ENCODE data around the gene MAP9. TPM values are rescaled to one million over a fixed set of nuclear protein-coding genes. Genes with fewer than 3 reads are reported as not detected.

Gene MAP9
- total and polyA plus RNA-seq, 2 donors from 2014 or later: 6.2 to 20.1 TPM

DNA sequence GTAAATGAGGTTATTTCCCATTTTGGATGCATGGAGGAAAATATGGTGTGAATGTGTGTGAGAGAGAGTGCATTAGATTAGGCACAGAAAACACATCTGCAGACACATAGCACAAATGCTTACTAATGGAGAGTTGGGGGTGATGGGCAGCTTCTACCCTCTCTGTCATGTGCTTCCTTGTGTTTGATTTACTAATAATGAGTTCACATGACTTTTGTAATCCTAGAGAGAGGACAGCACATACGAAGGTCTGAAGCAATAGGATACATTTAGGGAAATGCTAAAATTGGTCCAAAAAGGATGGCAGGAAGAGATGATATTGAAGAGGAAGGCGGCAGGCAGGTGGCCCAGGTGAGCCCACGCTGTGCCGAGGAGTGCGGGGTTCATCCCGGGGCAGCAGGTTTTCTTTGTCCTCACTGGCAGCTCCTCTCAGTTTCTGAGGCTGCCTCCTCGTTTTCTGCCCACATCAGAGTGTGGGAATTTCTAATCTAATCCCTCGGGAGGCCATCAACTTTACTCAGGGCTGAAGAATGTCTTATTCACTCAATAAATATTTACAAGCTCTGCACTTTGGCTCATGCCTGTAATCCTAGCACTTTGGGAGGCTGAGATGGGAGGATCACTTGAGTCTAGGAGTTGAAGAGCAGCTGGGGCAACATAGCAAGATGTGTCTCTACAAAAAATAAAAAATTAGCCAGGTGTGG is 15.9 kb upstream of the MAP9 start:
- intact Hi-C loops (cut with DNase I): no loop called here
- no peak overlapping the region for H3K9ac ChIP-seq (ENCODE audit: low read length in 3 of 3)
- H3K27ac ChIP-seq (ENCODE audit: low read depth in 2 of 2, low read length in 2 of 2): no peak overlapping the region

DNA sequence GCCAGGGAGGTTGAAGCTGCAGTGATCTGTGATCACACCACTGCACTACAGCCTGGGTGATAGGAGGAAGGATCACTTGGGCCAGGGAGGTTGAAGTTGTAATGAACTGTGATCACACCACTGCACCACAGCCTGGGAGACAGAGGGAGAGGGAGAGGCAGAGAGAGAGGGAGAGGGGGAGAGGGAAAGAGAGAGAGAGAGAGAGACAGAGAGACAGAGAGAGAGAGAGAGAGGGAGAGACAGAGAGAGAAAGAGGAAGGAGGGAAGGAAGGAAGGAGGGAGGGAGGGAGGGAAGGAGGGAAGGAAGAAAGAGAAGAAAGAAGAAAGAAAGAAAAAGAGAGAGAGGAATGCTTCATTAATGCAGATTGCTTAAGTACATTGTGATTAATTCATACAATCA is 15.2 kb upstream of the MAP9 start:
- Histone ChIP-seq H3K9ac (ENCODE audit: low read length in 3 of 3) (no peak overlapping the region), H3K4me3 (ENCODE audit: low read length in 3 of 3) (no peak overlapping the region), H3K9me3 (ENCODE audit: control insufficient read depth in 2 of 3, insufficient read depth in 1 of 3, low read length in 3 of 3) (no peaks in the 10 kb centered on the region), H3K27ac (ENCODE audit: low read depth in 2 of 2, low read length in 2 of 2) (no peak overlapping the region), H3K4me1 (ENCODE audit: control insufficient read depth in 2 of 3, insufficient read depth in 2 of 3, low read depth in 1 of 3, low read length in 3 of 3) (no peaks in the 10 kb centered on the region), H3K27me3 (ENCODE audit: control insufficient read depth, insufficient read depth, low read length) (no peaks in the 10 kb centered on the region), H3K36me3 (ENCODE audit: control insufficient read depth in 2 of 3, insufficient read depth in 3 of 3, low read length in 3 of 3) (no peaks in the 10 kb centered on the region)
- intact Hi-C loops (cut with DNase I): no loop called here
- DNase-seq: no peak
- no peak for FAIRE-seq
- TF ChIP-seq, protein P1, sequence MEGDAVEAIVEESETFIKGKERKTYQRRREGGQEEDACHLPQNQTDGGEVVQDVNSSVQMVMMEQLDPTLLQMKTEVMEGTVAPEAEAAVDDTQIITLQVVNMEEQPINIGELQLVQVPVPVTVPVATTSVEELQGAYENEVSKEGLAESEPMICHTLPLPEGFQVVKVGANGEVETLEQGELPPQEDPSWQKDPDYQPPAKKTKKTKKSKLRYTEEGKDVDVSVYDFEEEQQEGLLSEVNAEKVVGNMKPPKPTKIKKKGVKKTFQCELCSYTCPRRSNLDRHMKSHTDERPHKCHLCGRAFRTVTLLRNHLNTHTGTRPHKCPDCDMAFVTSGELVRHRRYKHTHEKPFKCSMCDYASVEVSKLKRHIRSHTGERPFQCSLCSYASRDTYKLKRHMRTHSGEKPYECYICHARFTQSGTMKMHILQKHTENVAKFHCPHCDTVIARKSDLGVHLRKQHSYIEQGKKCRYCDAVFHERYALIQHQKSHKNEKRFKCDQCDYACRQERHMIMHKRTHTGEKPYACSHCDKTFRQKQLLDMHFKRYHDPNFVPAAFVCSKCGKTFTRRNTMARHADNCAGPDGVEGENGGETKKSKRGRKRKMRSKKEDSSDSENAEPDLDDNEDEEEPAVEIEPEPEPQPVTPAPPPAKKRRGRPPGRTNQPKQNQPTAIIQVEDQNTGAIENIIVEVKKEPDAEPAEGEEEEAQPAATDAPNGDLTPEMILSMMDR (IDR thresholded peaks at IDR 0.05; ENCODE audit: borderline replicate concordance, extremely low read depth, insufficient read depth): no peak

More for the DNA sequence above, 15.9 kb upstream of the MAP9 start:
- Histone ChIP-seq H3K36me3 (ENCODE audit: control insufficient read depth in 2 of 3, insufficient read depth in 3 of 3, low read length in 3 of 3) (no peaks in the 10 kb centered on the region), H3K27me3 (ENCODE audit: control insufficient read depth, insufficient read depth, low read length) (no peaks in the 10 kb centered on the region), H3K4me1 (ENCODE audit: control insufficient read depth in 2 of 3, insufficient read depth in 2 of 3, low read depth in 1 of 3, low read length in 3 of 3) (no peaks in the 10 kb centered on the region), H3K4me3 (ENCODE audit: low read length in 3 of 3) (no peak overlapping the region), H3K9me3 (ENCODE audit: control insufficient read depth in 2 of 3, insufficient read depth in 1 of 3, low read length in 3 of 3) (no peaks in the 10 kb centered on the region)
- FAIRE-seq (no peak), DNase-seq (no peak)
- TF ChIP-seq, protein P1 (IDR thresholded peaks at IDR 0.05; ENCODE audit: borderline replicate concordance, extremely low read depth, insufficient read depth): no peak

DNA sequence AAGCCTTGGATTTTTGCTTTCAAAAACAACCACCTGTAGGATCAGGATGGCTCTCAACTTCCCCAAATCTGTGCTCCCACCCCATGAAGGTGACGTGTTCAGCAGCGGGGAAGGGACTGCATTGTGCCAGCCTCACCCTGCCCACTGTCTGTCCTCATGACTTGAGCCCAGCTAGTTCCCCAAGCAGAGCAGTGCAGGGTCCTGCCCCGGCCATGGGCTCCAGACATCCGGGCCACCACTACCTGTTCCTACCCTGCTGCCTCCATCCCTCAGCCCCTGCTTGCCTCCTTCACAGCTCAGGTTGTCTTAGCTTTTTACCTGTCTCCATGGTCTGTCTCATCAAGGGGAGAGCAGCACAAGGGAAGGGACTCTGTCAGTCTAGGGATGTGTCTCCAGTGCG is 11.4 kb upstream of the MAP9 start:
- H3K9me3 ChIP-seq (ENCODE audit: control insufficient read depth in 2 of 3, insufficient read depth in 1 of 3, low read length in 3 of 3): no peaks in the 10 kb centered on the region
- TF ChIP-seq, protein P1 (IDR thresholded peaks at IDR 0.05; ENCODE audit: borderline replicate concordance, extremely low read depth, insufficient read depth): no peak
- no peaks in the 10 kb centered on the region for H3K27me3 ChIP-seq (ENCODE audit: control insufficient read depth, insufficient read depth, low read length)
- H3K9ac ChIP-seq (ENCODE audit: low read length in 3 of 3): no peak overlapping the region
- H3K36me3 ChIP-seq (ENCODE audit: control insufficient read depth in 2 of 3, insufficient read depth in 3 of 3, low read length in 3 of 3): no peaks in the 10 kb centered on the region
- no peak for DNase-seq
- intact Hi-C loops (cut with DNase I): no loop called here
- no peaks in the 10 kb centered on the region for H3K4me1 ChIP-seq (ENCODE audit: control insufficient read depth in 2 of 3, insufficient read depth in 2 of 3, low read depth in 1 of 3, low read length in 3 of 3)
- no peak overlapping the region for H3K27ac ChIP-seq (ENCODE audit: low read depth in 2 of 2, low read length in 2 of 2)
- FAIRE-seq: no peak
- H3K4me3 ChIP-seq (ENCODE audit: low read length in 3 of 3): no peak overlapping the region

DNA sequence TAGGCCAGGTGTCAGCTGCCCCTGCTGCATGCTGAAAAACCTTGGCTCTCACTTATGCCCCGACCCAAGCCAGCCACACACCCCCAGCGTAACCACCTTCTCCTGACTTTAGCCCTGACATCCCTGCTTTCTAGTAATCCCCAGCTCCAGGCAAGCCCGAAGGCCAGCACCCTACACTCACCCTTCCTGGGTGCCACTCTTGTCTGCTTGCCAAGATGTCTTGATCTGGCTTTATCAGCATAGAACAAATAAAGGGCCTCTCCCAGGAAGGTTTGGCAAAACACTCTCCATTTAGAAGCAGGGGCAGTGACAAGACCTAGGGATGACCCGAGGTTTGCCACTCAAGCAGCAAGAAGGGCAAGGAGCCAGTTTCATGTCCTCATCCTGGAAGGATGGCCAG is 6.8 kb upstream of the MAP9 start:
- no peaks in the 10 kb centered on the region for H3K9me3 ChIP-seq (ENCODE audit: control insufficient read depth in 2 of 3, insufficient read depth in 1 of 3, low read length in 3 of 3)
- no peak for DNase-seq
- FAIRE-seq: no peak
- no peak overlapping the region for H3K9ac ChIP-seq (ENCODE audit: low read length in 3 of 3)
- no peaks in the 10 kb centered on the region for H3K27me3 ChIP-seq (ENCODE audit: control insufficient read depth, insufficient read depth, low read length)
- H3K36me3 ChIP-seq (ENCODE audit: control insufficient read depth in 2 of 3, insufficient read depth in 3 of 3, low read length in 3 of 3): no peaks in the 10 kb centered on the region
- H3K27ac ChIP-seq (ENCODE audit: low read depth in 2 of 2, low read length in 2 of 2): no peak overlapping the region
- H3K4me3 ChIP-seq (ENCODE audit: low read length in 3 of 3): no peak overlapping the region
- intact Hi-C loops (cut with DNase I): no loop called here
- H3K4me1 ChIP-seq (ENCODE audit: control insufficient read depth in 2 of 3, insufficient read depth in 2 of 3, low read depth in 1 of 3, low read length in 3 of 3): no peaks in the 10 kb centered on the region
- TF ChIP-seq, protein P1 (IDR thresholded peaks at IDR 0.05; ENCODE audit: borderline replicate concordance, extremely low read depth, insufficient read depth): no peak

All from kidney (tissue), 14 donors.